Kidney (tissue), 14 donors: Measurements from ENCODE around the gene GPR157. TPM values are rescaled to one million over a fixed set of nuclear protein-coding genes. Genes with fewer than 3 reads are reported as not detected.

Source experiments
- DNase-seq, 5 donors: peaks; one replicate each; pipeline ENCODE4 v3.0.0-alpha.2; 2013 to 2020
- FAIRE-seq: peaks from 2 replicates; lab custom pipeline; 2012; peaks lifted over from hg19 to GRCh38; lab: Jason Lieb, UNC
- H3K27ac ChIP-seq, 2 donors: one replicate each; pipeline ENCODE4 v1.7.0; 2013; ENCODE audit warnings: low read depth in 2 of 2, low read length in 2 of 2, inconsistent platforms in 1 of 2
- H3K27me3 ChIP-seq: one replicate; pipeline ENCODE4 v1.7.1; 2013; ENCODE audit warnings: low read length, inconsistent platforms; ENCODE audit not compliant: control insufficient read depth, insufficient read depth
- H3K36me3 ChIP-seq, 3 donors: one replicate each; pipeline versions ENCODE4 v1.7.0 to v1.7.1; 2013; ENCODE audit warnings: low read length in 3 of 3, control low read depth in 1 of 3, inconsistent platforms in 1 of 3; ENCODE audit not compliant: insufficient read depth in 3 of 3, control insufficient read depth in 2 of 3
- H3K4me1 ChIP-seq, 3 donors: one replicate each; pipeline versions ENCODE4 v1.7.0 to v1.7.1; 2013; ENCODE audit warnings: low read length in 3 of 3, inconsistent platforms in 1 of 3, low read depth in 1 of 3; ENCODE audit not compliant: control insufficient read depth in 2 of 3, insufficient read depth in 2 of 3
- H3K4me3 ChIP-seq, 3 donors: one replicate each; pipeline versions ENCODE4 v1.7.0 to v1.8.1; 2013; ENCODE audit warnings: low read length in 3 of 3, control low read depth in 1 of 3, inconsistent platforms in 1 of 3
- H3K9ac ChIP-seq, 3 donors: one replicate each; pipeline versions ENCODE4 v1.7.0 to v1.7.1; 2013; ENCODE audit warnings: low read length in 3 of 3, control low read depth in 1 of 3, inconsistent platforms in 1 of 3
- H3K9me3 ChIP-seq, 3 donors: one replicate each; pipeline versions ENCODE4 v1.7.0 to v1.7.1; 2013; ENCODE audit warnings: low read length in 3 of 3, control low read depth in 1 of 3, inconsistent platforms in 1 of 3; ENCODE audit not compliant: control insufficient read depth in 2 of 3, insufficient read depth in 1 of 3
- intact Hi-C: fragments of 100-400 bp; cut with DNase I; formaldehyde crosslinking; loops from one replicate; pipeline ENCODE4 v1.11.1; 2022
- polyA plus RNA-seq: library from polyadenylated mRNA; stranded (reverse); fragments of 350-450 nt; fragmentation: Illumina TruSeq; extraction: RNeasy Lipid Tissue Mini Kit (QIAGEN cat#74804); gene quantifications from one replicate; pipeline ENCODE4 v1.2.3, GENCODE V29; 2014; ENCODE audit warnings: low read depth, low replicate concordance; ENCODE audit not compliant: insufficient read depth
- total RNA-seq: library from RNA; stranded (reverse); fragmentation: NEBNext Ultra II Directional; extraction: Animal tissue kit (Norgen Biotek cat#: 25700); gene quantifications from one replicate; pipeline ENCODE4 v1.2.1, GENCODE V29; 2021
- TF ChIP-seq, protein P1 (sequence below): IDR thresholded peaks from 3 replicates; pipeline ENCODE4 v1.5.1; 2012; ENCODE audit warnings: mild to moderate bottlenecking, moderate library complexity, borderline replicate concordance; ENCODE audit not compliant: insufficient read depth; ENCODE audit errors: extremely low read depth
- donor health status: control.
- donor health status: control.
- donor health status: control.
- donor health status: control.
- donor health status: control.
- donor health status: DM: yes; HTN: yes; CAD: no.
- donor health status: Normal renal cell carcinoma (clear cell type).

GPR157 gene
- total and polyA plus RNA-seq, 2 donors from 2014 or later = 3.2 to 9.1 TPM

- H3K9ac ChIP-seq = no peak overlapping the region
- no peaks in the 10 kb centered on the region for H3K9me3 ChIP-seq
- H3K27ac ChIP-seq = no peak overlapping the region
- no peak overlapping the region for H3K4me3 ChIP-seq
- peaks cover 0 to 5% (median 2%) of the 10 kb centered on the region in 3 donors for H3K4me1 ChIP-seq
- FAIRE-seq = no peak
- H3K27me3 ChIP-seq = no peaks in the 10 kb centered on the region
- intact Hi-C loops = no loop called here
- H3K36me3 ChIP-seq = no peaks in the 10 kb centered on the region
- TF ChIP-seq, protein P1, sequence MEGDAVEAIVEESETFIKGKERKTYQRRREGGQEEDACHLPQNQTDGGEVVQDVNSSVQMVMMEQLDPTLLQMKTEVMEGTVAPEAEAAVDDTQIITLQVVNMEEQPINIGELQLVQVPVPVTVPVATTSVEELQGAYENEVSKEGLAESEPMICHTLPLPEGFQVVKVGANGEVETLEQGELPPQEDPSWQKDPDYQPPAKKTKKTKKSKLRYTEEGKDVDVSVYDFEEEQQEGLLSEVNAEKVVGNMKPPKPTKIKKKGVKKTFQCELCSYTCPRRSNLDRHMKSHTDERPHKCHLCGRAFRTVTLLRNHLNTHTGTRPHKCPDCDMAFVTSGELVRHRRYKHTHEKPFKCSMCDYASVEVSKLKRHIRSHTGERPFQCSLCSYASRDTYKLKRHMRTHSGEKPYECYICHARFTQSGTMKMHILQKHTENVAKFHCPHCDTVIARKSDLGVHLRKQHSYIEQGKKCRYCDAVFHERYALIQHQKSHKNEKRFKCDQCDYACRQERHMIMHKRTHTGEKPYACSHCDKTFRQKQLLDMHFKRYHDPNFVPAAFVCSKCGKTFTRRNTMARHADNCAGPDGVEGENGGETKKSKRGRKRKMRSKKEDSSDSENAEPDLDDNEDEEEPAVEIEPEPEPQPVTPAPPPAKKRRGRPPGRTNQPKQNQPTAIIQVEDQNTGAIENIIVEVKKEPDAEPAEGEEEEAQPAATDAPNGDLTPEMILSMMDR = no peak
- no peak for DNase-seq
Measured at GRCh38 chr1:9087411-9088125, 41.3 kb downstream of the GPR157 start.

- DNase-seq = no peak
- TF ChIP-seq, protein P1 = no peak
- no peak overlapping the region for H3K9ac ChIP-seq
- H3K9me3 ChIP-seq = no peaks in the 10 kb centered on the region
- H3K27ac ChIP-seq = no peak overlapping the region
- no peaks in the 10 kb centered on the region for H3K27me3 ChIP-seq
- peaks cover 0 to 5% (median 2%) of the 10 kb centered on the region in 3 donors for H3K4me1 ChIP-seq
- no peak overlapping the region for H3K4me3 ChIP-seq
- FAIRE-seq = no peak
- intact Hi-C loops = no loop called here
- no peaks in the 10 kb centered on the region for H3K36me3 ChIP-seq
Measured at GRCh38 chr1:9086796-9087195, 42.1 kb downstream of the GPR157 start.

DNA sequence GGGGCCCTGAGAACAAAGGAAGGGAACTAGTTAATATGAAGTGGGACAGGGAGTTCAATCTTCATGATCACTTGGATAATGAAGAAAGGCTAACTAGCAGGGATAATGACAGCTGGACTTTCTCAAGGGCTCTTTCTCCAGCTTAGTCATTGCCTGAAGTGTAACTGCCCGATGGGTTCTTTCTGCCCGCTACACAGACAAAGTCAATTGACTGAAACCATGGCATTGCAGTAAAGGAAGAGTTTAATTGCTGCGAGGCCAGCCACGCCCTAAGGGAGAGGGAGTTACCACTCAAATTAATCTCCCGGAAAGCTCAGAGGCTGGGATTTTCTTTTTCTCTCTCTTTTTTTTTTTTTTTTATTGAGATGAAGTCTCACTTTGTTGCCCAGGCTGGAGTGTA lies 42.9 kb downstream of the GPR157 start:
- H3K27ac ChIP-seq = no peak overlapping the region
- no peak overlapping the region for H3K9ac ChIP-seq

More for the DNA sequence above, 42.9 kb downstream of the GPR157 start:
- Histone ChIP-seq H3K4me3 (no peak overlapping the region), H3K4me1 (peaks cover 0 to 5% (median 2%) of the 10 kb centered on the region in 3 donors), H3K27me3 (no peaks in the 10 kb centered on the region), H3K9me3 (no peaks in the 10 kb centered on the region), H3K36me3 (no peaks in the 10 kb centered on the region)
- TF ChIP-seq, protein P1 = no peak
- peak in 3 of 5 donors; percentile 52 to 81 (median 74) for DNase-seq
- intact Hi-C loops = no loop called here
- FAIRE-seq = no peak
